ENCODE results near the gene LRIF1.

LRIF1 gene

GRCh38 chr1:110897681-110898080 is 66.0 kb downstream of the LRIF1 start:
- H3K27me3 ChIP-seq (ENCODE audit: insufficient read depth, poor library complexity, severe bottlenecking) = no peaks in the 10 kb centered on the region
- no peak for DNase-seq (ENCODE audit: low read depth in 1 of 2, low spot score in 1 of 2)
- H3K27ac ChIP-seq (replicated peaks) = no peak overlapping the region
- H3K4me3 ChIP-seq (replicated peaks; ENCODE audit: insufficient read depth, low read length) = no peak overlapping the region
- TF ChIP-seq, protein P1, sequence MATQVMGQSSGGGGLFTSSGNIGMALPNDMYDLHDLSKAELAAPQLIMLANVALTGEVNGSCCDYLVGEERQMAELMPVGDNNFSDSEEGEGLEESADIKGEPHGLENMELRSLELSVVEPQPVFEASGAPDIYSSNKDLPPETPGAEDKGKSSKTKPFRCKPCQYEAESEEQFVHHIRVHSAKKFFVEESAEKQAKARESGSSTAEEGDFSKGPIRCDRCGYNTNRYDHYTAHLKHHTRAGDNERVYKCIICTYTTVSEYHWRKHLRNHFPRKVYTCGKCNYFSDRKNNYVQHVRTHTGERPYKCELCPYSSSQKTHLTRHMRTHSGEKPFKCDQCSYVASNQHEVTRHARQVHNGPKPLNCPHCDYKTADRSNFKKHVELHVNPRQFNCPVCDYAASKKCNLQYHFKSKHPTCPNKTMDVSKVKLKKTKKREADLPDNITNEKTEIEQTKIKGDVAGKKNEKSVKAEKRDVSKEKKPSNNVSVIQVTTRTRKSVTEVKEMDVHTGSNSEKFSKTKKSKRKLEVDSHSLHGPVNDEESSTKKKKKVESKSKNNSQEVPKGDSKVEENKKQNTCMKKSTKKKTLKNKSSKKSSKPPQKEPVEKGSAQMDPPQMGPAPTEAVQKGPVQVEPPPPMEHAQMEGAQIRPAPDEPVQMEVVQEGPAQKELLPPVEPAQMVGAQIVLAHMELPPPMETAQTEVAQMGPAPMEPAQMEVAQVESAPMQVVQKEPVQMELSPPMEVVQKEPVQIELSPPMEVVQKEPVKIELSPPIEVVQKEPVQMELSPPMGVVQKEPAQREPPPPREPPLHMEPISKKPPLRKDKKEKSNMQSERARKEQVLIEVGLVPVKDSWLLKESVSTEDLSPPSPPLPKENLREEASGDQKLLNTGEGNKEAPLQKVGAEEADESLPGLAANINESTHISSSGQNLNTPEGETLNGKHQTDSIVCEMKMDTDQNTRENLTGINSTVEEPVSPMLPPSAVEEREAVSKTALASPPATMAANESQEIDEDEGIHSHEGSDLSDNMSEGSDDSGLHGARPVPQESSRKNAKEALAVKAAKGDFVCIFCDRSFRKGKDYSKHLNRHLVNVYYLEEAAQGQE (IDR thresholded peaks at IDR 0.05; ENCODE audit: insufficient replicate concordance, low read depth) = no peak
- TF ChIP-seq, protein P2, sequence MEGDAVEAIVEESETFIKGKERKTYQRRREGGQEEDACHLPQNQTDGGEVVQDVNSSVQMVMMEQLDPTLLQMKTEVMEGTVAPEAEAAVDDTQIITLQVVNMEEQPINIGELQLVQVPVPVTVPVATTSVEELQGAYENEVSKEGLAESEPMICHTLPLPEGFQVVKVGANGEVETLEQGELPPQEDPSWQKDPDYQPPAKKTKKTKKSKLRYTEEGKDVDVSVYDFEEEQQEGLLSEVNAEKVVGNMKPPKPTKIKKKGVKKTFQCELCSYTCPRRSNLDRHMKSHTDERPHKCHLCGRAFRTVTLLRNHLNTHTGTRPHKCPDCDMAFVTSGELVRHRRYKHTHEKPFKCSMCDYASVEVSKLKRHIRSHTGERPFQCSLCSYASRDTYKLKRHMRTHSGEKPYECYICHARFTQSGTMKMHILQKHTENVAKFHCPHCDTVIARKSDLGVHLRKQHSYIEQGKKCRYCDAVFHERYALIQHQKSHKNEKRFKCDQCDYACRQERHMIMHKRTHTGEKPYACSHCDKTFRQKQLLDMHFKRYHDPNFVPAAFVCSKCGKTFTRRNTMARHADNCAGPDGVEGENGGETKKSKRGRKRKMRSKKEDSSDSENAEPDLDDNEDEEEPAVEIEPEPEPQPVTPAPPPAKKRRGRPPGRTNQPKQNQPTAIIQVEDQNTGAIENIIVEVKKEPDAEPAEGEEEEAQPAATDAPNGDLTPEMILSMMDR (IDR thresholded peaks at IDR 0.05; ENCODE audit: insufficient read depth, low read length) = no peak
- TF ChIP-seq SPI1 (IDR thresholded peaks at IDR 0.05; ENCODE audit: borderline replicate concordance, low read depth) (no peak), GABPA (IDR thresholded peaks at IDR 0.05; ENCODE audit: low read depth) (no peak), POLR2AphosphoS5 (IDR thresholded peaks at IDR 0.05; ENCODE audit: low read depth) (no peak)
